HG03457 (cell line): ENCODE data around the gene SF3A1.
A peak's percentile ranks its signal among the peaks of the same experiment; 100 is the strongest.
"Not testable (repeated sequence)": the region's sequence is repeated elsewhere in the genome, so short reads cannot be mapped to it uniquely, and the experiment has no call there.

ENCODE experiments used
- ATAC-seq: cut with Tn5 transposase; IDR thresholded peaks from one replicate; pipeline ENCODE4 v1.9.1; 2021; ENCODE audit warnings: moderate number of reproducible peaks; ENCODE audit not compliant: unreplicated experiment

Gene SF3A1

GRCh38 chr22:30354644-30355043 lies 2.0 kb downstream of the SF3A1 start:
- no peak for ATAC-seq

DNA sequence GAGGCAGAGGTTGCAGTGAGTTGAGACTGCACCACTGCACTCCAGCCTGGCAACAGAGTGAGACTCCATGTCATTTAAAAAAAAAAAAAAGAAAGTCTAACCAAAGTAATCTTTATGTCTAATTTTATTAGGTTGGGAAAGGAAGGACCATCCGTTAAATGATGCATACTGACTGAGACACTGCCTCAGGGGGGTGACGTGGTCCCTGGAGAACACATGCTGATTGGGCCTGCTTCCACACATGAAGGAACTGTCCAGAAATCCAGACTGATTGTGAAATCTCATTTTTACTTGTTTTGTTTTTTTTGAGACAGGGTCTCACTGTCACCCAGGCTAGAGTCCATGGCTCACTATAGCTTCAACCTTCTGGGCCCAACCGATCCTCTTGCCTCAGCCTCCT lies 5.5 kb downstream of the SF3A1 start:
- ATAC-seq: no peak

- no peak for ATAC-seq
These were observed 7.9 kb downstream of the SF3A1 start for GRCh38 chr22:30348809-30349208.

GRCh38 chr22:30348404-30348803 lies 8.3 kb downstream of the SF3A1 start:
- no peak for ATAC-seq

- ATAC-seq: no peak
These were observed 9.3 kb downstream of the SF3A1 start for GRCh38 chr22:30347255-30347892.

DNA sequence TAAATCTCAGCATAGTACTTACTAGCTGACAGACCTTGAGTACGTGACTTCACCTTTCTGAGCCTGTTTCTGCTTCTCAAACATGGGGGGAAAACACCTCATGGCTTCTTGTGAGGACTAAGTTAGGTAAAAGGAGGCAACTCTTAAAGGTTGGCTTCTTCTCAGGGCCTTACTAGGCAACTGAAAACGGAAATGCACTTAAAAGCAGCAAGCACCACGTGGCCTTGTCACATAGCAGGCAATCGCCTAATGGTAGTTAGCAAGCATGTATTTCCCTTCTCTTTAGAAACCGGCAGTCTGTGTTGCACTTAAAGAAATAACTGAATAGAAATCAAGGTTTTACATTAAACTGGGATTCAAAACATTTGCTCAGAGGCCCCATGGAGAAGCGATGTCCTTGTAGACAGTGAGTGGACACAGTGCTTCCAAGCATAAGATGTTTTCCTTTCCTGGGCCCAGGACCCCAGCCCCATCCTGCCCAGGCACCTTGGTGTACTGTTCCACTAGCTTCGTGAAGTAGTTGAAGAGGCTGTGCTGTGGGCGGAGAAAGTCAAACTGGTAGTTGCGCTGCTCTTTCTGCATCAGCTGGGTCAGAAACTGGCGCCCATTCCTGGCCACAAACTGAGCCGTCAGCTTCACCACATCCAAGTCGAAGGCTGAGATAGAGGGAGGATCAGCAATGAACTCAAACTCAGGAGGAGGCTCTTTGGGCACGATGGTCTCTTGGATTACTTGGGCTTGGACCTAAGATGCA lies 12.1 kb downstream of the SF3A1 start:
- no peak for ATAC-seq

DNA sequence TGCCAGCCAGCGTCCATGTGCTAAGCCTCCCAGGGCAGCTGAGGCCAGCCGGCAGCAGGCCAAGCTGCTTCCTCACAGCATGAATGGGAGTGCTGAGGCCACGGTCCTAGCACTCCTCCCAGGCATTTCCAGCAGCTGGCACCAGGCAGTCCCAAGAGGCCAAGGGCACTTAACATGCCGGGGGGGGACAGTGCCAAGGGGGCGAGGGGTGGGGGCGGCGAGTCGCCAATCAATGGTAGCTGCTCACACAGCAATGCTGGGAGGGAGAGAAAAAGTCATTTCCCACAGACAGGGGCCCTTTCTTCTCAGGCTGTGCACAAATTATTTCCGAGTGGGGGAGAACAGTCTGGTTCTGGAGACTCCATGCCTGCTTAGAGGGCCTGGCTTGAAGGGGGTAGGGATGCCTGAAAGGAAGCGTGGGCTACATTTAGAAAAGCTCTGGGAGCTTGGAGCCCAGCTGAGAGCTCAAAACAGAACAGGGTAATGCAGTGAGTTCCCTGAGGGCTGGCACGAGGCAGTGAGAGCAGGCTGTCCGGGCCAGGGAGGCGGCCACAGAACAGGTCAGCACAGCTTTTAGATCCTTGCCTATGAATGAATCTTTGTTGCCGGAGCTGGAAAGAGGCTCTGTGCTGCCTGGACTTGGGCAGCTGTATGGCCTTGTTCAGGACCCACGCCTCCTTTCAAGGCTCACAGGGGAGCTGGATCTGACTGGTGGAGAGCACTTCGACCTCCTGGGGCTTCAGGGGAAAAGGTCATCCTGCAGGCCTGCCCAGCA lies 15.6 kb downstream of the SF3A1 start:
- no peak for ATAC-seq

DNA sequence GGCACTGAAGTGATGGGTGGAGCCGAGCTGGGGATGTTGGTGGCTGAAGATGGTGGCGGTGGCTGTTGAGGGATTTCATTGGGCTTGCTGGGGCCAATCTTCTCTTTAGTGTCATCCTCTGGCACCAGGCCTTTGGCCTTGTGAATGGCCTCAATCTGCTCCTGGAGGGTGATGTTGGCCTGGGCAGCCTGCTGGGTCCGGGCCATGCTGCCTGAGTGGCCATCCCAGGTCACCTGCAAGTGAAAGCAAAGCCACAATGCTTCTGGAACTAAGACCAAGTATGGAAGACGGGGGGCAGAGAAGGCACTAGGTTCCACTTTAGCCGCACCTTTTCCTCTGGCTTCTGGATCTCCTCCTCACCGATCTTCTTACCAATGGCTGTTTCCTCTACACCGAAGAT lies 17.9 kb downstream of the SF3A1 start:
- no peak for ATAC-seq

- not testable (repeated sequence) for ATAC-seq
These were observed 18.4 kb downstream of the SF3A1 start for GRCh38 chr22:30338341-30338740.

- no peak for ATAC-seq
These were observed 19.3 kb downstream of the SF3A1 start for GRCh38 chr22:30337461-30337778.

DNA sequence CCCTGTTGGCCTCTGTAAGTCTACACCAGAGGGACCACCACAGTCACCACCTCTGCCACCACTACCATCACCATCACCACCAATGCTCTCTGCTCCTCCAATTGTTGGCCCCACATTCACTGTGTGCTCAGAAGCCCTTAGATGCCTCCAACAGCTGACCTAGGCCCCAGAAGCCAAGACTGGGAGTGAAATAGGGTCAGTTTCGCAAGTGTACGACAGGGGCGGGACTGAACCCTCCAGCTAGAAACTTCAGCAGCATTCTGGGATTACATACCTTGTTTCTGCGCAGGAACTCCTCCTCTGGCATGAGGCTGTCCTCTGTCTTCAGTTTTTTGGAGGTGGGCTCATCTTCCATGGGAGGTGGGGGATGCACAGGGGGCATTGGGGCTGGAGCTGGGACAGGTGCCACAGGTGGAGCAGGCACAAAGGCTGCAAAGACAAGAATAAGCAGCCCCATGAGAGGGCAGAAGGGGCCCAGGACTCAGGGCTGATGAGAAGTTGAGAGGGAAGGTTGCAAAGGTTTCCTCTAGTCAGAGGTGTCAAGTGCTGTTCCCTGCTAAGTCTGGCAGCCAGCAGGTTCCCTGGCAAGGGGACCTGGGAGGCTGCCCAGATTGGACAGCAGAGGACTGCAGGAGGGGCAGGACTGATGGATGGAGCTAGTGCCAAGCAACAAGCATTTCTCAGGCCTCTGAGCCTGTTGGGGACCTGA lies 19.8 kb downstream of the SF3A1 start:
- no peak for ATAC-seq

DNA sequence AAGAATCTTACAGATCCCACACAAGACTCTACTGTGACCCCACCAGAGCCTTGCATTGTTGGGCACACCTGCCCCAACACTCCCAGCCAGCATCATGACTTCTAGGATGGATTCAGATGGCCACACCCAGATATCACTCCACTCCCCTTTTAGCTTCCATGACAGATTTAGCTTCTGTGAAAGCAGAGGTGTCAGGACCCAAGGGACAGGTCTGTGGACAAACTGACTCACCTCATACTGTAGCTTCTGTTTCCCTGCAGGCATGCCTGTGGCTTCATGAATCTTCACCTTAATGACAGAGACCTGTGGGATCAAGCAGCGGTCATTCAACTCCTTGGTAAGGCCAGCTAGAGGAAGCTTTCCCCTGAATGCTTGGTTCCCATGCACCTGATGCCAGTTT lies 21.5 kb downstream of the SF3A1 start:
- ATAC-seq: no peak

DNA sequence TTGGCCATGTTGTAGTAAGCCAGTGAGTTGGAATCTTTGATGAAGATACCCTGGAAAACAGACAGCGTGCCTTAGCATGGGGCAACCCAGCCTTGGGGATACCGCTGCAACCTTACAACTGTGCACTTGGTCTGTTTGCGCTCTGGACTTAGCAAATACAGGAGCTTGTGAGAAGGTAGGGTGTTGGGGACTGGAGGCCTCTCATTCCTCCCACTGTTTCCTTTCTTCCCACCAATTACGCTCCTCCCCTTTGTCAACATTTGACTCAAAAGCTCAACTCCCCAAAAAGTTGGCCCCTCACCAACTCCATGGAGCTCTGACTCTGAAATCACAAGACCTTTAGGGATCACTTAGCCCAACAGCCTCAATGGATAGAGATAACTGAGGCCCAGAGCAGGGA lies 22.0 kb downstream of the SF3A1 start:
- no peak for ATAC-seq

DNA sequence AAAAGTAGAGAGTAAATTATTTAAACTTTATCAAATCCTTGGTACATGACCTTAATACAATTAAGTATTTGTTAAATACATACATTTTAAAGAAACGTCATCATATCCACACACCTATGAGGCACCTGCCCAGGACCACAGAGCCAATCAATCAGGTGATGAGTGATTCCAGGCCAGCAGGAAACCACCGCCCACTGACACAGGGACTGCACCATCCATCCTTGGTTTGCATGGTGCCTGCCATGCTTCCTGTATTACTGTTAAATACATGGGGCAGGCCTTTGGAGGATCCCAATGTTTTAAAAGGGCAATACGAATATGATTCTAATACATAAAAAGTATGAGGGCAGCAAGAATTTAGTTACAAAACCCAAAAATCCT lies 23.0 kb downstream of the SF3A1 start:
- no peak for ATAC-seq

DNA sequence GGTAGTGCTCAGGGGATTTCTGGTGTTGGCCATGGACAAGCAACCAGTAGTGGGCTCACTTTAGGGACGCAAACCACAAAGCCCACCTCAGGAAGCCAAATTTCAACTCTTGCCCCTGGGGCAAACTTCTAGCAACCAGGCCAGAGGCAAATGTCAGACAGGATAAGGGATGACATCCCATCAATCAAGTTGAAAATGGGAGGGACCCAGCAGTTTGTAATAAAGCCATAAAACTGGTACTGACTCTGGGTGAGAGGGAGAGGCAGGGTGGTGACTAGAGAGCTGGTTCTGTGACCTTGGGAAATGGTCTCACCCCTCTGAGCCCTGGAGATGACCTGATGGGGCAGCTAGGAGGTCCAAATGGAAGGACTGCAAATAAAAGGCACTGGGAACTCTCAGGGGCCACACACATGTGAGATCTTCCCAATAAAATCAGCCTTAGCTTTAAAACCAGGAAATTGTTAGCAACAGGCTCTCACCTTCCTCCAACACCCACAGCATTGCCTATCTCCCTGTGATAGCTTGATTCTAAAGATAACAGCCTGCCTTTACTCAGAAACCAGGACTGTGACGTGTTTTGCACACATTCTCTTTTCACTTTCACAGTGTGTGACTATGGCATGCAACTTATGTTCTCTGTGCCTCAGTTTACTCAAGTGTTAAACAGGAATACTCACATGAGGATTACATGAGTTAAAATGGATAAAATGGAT lies 23.5 kb downstream of the SF3A1 start:
- ATAC-seq: no peak

- no peak for ATAC-seq
These were observed 24.1 kb downstream of the SF3A1 start for GRCh38 chr22:30332551-30332950.

- ATAC-seq: no peak
These were observed 28.1 kb downstream of the SF3A1 start for GRCh38 chr22:30328466-30329049.

GRCh38 chr22:30327864-30328345 lies 28.8 kb downstream of the SF3A1 start:
- ATAC-seq: no peak

DNA sequence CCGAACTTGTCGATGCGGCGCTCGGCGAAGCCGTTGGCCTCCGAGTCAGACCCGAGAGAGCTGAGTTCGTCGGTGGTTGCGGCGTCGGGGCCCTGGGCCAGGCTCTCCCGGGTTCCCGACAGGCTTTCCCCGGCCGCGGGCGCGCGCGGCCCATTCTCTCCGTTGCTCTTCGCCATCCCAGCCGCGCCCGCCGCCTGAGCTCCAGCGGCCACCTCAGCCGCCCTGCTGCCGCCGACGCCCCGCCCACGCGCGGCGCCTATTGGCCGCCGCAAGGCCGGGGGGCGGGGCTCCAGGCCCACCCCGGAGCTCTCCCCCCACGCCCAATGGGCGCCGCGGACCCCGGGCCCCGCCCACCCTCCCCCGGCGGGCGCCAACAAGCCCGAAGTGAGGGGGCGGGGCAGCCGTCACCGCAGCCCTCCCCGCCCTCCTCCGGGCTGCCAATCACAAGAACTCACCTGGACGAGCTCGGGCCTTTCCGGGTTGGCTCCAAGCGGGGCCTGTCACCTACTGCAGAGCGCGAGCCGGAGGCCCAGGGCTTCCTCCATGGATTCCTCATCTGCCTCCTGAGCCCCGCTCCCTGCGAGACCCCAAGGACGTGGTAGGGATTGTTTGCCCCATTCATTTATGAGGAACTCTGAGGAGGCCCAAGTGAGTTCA lies 29.9 kb downstream of the SF3A1 start, which contains the start of gene TBC1D10A:
Gene TBC1D10A (minus strand): TSS at position 236 of the 657 bp plus-strand sequence. CDS start 60 bp downstream, at position 176.
- peak; percentile 70 for ATAC-seq

- no peak for ATAC-seq
These were observed 30.4 kb downstream of the SF3A1 start for GRCh38 chr22:30326255-30326705.
